ENCODE measurements around the gene KCNT2. TPM values are rescaled to one million over a fixed set of nuclear protein-coding genes. Genes with fewer than 3 reads are reported as not detected.

Gene KCNT2
- total RNA-seq, 4 donors from 2014 or later, result 0.18 to 3.3 (median 2.0) TPM

- H3K27me3 ChIP-seq, result no peaks in the 10 kb centered on the region
- no peak for DNase-seq
- no peaks in the 10 kb centered on the region for H3K9me3 ChIP-seq
- peaks cover 0 to 7% (median 0%) of the 10 kb centered on the region in 4 donors for H3K4me1 ChIP-seq
- no peak for TF ChIP-seq POLR2A (IDR thresholded peaks at IDR 0.05)
- no peak for TF ChIP-seq CTCF (IDR thresholded peaks at IDR 0.05)
- H3K4me3 ChIP-seq, result no peak overlapping the region
- H3K27ac ChIP-seq, result no peak overlapping the region
- H3K36me3 ChIP-seq, result no peaks in the 10 kb centered on the region
These were observed 162.5 kb downstream of the KCNT2 start for GRCh38 chr1:196445775-196446174.

GRCh38 chr1:196444634-196445033 lies 163.6 kb downstream of the KCNT2 start:
- TF ChIP-seq CTCF (IDR thresholded peaks at IDR 0.05) (no peak), POLR2A (IDR thresholded peaks at IDR 0.05) (no peak)
- Histone ChIP-seq H3K27ac (no peak overlapping the region), H3K36me3 (no peaks in the 10 kb centered on the region), H3K4me1 (peaks cover 0 to 7% (median 0%) of the 10 kb centered on the region in 4 donors), H3K9me3 (no peaks in the 10 kb centered on the region), H3K4me3 (no peak overlapping the region), H3K27me3 (no peaks in the 10 kb centered on the region)
- DNase-seq, result no peak

DNA sequence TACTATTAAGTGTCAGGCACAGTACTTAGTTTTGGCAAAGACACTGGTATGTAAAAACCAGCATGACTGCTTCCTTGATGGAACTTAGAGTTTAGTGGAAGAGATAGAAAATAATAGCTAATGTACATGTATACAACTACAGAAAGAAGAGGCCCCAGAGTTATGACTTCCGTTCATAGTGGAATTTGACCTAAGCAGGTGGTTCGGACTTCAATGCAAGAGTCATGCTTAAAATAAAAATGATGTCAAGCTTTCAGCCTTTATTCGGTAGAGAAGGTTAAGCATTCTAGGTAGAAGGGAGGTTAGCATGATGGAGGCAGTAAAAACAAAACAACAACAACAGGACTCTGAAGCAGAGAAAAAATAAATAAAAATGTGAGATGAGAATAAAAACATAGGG lies 165.9 kb downstream of the KCNT2 start:
- no peak overlapping the region for H3K4me3 ChIP-seq
- TF ChIP-seq POLR2A (IDR thresholded peaks at IDR 0.05) (no peak), CTCF (IDR thresholded peaks at IDR 0.05) (no peak)
- H3K27me3 ChIP-seq, result no peaks in the 10 kb centered on the region
- no peaks in the 10 kb centered on the region for H3K9me3 ChIP-seq
- H3K27ac ChIP-seq, result no peak overlapping the region
- no peaks in the 10 kb centered on the region for H3K36me3 ChIP-seq
- DNase-seq, result no peak
- H3K4me1 ChIP-seq, result peaks cover 0 to 7% (median 0%) of the 10 kb centered on the region in 4 donors

- Histone ChIP-seq H3K36me3 (no peaks in the 10 kb centered on the region), H3K9me3 (no peaks in the 10 kb centered on the region), H3K27ac (no peak overlapping the region), H3K27me3 (no peaks in the 10 kb centered on the region), H3K4me1 (peaks cover 0 to 7% (median 0%) of the 10 kb centered on the region in 4 donors), H3K4me3 (no peak overlapping the region)
- TF ChIP-seq CTCF (IDR thresholded peaks at IDR 0.05) (no peak), POLR2A (IDR thresholded peaks at IDR 0.05) (no peak)
- no peak for DNase-seq
These were observed 167.5 kb downstream of the KCNT2 start for GRCh38 chr1:196440711-196441110.

DNA sequence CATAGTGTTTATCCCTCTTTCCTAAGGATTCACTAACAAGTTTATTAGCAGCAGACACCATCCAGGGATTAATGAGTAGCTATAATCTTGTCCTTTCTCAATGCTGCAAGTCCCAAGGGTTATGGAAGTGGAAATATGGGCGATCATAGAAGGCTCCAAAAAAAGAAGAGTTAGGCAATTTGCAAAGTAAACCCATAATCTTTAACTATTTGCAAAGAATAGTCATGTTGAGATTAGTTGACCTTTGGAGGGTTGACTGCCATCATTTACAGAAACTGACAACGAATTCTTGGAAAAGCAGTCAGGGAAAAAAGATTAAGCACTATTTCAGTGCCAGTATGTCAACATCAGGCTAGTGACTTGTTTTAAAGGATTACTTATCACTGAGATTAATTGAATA lies 169.9 kb downstream of the KCNT2 start:
- TF ChIP-seq POLR2A (IDR thresholded peaks at IDR 0.05) (no peak), CTCF (IDR thresholded peaks at IDR 0.05) (no peak)
- no peak overlapping the region for H3K4me3 ChIP-seq
- H3K27me3 ChIP-seq, result no peaks in the 10 kb centered on the region
- H3K9me3 ChIP-seq, result no peaks in the 10 kb centered on the region
- DNase-seq, result no peak
- H3K4me1 ChIP-seq, result peaks cover 0 to 7% (median 0%) of the 10 kb centered on the region in 4 donors
- H3K27ac ChIP-seq, result no peak overlapping the region
- no peaks in the 10 kb centered on the region for H3K36me3 ChIP-seq

DNA sequence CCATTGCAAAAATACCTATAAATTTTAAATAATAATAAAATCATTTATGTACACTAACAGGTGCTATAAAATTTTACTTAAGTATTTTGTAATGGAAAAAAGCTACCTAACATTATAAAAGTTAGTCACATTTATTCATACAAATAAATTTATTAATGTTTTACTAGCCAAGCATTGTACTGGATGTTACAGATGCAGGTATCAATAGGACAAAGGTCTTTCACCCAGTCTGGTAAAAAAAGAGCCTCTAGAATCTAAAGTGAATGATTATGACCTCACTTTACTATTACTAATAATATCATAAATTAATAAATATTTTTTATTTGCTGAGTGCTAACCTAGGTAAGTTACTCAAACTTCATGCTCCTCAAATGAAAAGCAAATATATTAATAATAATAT lies 170.6 kb downstream of the KCNT2 start:
- Histone ChIP-seq H3K4me1 (peaks cover 0 to 1% (median 0%) of the 10 kb centered on the region in 4 donors), H3K9me3 (no peaks in the 10 kb centered on the region), H3K27me3 (no peaks in the 10 kb centered on the region), H3K4me3 (no peak overlapping the region), H3K27ac (no peak overlapping the region), H3K36me3 (no peaks in the 10 kb centered on the region)
- DNase-seq, result no peak
- TF ChIP-seq POLR2A (IDR thresholded peaks at IDR 0.05), result no peak
- no peak for TF ChIP-seq CTCF (IDR thresholded peaks at IDR 0.05)

Measured in Peyer's patch (tissue), 4 donors.